GM12875 (cell line): ENCODE data around the gene C5orf46.

Experiments
- H3K4me3 ChIP-seq: one replicate; pipeline ENCODE4 v1.5.1; 2011; ENCODE audit warnings: low read depth, low read length, control low read depth
- TF ChIP-seq, protein P1 (sequence below): IDR thresholded peaks from 2 replicates; pipeline ENCODE4 v1.5.1; 2011; ENCODE audit warnings: low read depth, mild to moderate bottlenecking, control low read depth, inconsistent platforms, low read length, moderate library complexity, borderline replicate concordance; ENCODE audit not compliant: insufficient read depth

C5orf46 gene

DNA sequence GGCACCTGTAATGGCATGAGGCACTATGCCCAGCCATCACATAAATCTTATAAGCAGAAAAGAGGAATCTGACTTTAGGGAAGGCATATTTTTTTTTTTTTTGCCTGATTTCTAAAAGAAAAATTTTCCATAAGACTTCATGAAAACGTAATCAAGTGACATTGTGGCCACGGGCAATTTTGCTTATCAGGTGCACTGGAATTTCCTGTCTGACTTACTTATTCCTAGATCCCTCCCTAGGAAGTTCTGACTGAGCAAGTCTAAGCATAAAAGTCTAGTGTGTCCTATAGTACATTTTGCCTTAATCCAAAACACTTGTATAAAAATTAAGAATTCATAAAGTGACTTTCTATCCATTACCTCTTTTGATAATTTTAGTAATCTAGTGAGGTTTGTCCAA is 12.5 kb downstream of the C5orf46 start:
- no peak overlapping the region for H3K4me3 ChIP-seq
- TF ChIP-seq, protein P1, sequence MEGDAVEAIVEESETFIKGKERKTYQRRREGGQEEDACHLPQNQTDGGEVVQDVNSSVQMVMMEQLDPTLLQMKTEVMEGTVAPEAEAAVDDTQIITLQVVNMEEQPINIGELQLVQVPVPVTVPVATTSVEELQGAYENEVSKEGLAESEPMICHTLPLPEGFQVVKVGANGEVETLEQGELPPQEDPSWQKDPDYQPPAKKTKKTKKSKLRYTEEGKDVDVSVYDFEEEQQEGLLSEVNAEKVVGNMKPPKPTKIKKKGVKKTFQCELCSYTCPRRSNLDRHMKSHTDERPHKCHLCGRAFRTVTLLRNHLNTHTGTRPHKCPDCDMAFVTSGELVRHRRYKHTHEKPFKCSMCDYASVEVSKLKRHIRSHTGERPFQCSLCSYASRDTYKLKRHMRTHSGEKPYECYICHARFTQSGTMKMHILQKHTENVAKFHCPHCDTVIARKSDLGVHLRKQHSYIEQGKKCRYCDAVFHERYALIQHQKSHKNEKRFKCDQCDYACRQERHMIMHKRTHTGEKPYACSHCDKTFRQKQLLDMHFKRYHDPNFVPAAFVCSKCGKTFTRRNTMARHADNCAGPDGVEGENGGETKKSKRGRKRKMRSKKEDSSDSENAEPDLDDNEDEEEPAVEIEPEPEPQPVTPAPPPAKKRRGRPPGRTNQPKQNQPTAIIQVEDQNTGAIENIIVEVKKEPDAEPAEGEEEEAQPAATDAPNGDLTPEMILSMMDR: no peak

DNA sequence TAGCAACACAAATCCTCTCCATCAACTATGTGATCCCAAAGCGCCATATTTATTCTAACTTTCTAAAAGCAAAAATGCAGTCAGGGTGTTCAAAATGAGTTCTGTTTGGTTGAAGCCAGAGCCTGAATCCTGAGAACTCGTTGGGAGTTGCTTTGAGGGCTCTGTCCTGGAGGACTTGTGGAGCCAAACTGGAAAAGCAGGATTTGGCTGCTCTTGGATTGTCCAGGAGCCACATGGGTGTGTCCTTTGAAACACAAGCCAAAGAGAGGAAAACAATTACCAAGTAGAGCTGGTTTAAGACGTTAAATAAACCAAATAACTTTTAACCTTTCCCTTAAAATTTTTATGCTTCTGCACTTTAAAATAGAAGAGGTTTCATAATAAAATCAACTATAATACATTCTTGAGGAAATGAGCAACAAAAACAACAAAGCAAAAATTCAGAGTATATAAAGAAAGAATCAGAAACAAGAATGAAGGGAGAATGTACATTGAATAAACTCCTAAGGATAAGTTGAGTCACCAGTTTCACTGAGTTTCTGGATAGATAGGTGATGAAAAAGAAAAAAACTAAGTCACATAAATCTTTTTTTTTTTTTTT is 13.5 kb downstream of the C5orf46 start:
- no peak overlapping the region for H3K4me3 ChIP-seq
- TF ChIP-seq, protein P1: no peak

DNA sequence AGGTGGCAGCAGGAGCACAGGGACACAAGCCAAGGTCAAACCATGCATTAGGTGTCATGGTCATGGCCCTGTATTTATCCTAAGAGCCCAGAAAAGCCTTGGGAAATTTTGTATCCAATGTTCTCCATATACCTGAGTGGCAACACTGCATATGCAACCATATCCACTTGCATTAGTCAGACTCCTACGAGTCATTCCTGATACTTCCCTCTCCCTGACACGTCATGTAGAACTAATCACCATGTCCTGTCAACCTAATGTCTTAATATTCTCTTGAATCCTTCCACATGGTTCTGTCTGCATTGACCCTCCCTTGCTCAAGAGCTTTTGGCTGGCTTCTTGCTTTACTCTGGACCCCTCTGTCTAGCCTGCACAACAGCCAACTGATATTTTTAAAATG is 18.4 kb downstream of the C5orf46 start:
- no peak overlapping the region for H3K4me3 ChIP-seq
- TF ChIP-seq, protein P1: no peak

DNA sequence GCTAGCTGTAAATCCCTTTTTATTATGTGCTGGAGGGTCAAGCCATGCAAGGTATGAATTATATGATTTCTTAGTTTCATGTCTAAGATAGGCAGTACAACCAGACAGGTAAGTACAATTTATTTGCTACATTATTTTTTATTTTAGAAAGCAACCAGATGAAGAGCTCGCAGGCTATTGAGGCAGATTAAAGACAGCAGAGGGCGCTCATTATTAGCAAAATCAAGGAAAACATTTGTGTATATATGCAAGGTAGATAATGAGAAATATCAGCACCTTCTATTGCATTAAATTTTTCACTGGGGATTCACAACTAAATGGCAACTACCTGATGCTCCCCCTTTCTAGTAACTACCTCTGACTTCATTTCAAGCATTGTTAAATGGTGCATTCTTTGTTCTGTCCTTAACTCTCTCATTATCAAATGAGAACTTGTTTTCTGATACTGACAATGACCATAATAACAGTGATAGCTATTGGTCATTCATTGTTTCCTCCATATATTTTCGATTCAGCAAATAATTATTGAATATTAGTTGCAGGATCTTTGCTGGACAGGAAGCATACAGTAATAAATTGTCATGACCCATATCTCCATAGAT is 19.2 kb downstream of the C5orf46 start:
- TF ChIP-seq, protein P1: peak; percentile 18; the same call in 1 of the 2 replicates
- no peak overlapping the region for H3K4me3 ChIP-seq

DNA sequence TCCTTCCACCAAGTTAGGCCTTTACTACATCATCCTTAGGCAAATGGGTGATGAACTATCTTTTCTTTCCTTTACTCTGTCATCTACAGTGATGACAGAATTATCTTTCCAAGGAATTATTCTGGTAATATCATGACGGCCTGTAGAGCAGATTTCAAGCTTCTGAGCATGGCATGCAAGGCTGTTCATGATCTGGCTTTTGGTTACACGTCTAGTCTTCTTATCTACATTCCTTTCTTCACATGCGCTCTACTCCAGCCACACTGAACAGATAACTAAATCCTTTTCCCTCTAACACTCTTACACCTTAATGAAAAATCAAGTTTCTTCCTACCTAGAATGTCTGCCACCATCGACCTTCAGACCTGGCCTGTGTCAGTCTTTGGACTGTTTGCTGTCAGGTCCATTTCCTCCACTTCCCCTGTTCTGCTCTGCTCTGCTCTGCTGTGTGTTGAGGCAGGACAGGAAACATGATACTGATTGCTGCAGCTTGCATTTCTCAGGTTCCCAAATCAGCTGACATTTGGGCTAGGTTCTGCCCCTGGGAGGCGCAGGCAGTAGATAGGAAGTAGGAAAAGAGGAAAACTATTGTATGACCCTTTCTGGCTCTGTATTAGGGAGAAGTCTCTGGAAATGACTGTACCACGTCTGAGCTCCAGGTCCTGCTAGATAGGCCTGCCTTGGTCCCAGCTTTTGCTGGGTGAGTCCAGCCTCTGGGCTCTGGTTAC is 23.6 kb downstream of the C5orf46 start:
- no peak overlapping the region for H3K4me3 ChIP-seq
- TF ChIP-seq, protein P1: no peak

DNA sequence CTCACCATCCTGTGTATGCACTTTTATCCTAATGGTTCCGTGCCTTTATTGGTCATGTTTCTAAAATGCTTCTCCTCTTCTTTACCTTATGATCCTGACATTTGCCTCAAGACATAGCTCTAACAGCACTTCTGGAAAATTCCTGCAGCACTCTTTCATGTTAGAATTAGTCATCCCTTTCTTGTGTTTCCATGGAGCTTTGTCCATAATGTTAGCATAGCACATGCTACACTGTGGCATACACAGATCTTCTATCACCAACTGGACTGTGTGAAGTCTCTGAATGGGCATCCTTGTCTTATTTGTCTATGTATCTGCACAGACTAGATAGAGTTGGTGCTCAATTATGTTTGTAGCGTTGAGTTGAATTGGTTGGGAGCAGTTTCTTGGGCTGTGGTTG is 25.9 kb downstream of the C5orf46 start:
- TF ChIP-seq, protein P1: no peak

DNA sequence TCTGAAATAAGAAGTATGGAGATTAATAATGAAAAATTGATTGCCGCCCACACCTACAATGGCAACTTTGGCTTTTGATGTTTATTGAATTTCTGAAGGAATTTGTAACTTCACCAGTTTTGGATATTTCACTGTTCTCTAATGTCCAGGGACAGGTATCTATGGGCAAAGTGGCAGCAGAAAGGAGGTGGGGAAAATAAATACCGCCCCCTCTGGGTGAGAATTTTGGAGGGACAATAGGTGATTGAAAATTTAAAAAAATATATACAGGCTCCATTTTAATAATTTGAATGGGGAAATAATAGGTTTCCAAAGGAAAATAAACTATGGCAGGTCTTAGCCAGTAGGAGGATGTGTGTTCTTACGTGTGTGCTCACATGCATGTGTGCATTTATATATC is 26.6 kb downstream of the C5orf46 start:
- TF ChIP-seq, protein P1: no peak
- H3K4me3 ChIP-seq: no peak overlapping the region

More for the DNA sequence above, 25.9 kb downstream of the C5orf46 start:
- H3K4me3 ChIP-seq: no peak overlapping the region
